BLaER1 treated with 17β-estradiol and CSF1 and Interleukin-3, amounts not matched to agents 10 nM and 100 nM (cell line): ENCODE data around the gene CDH1.

Source experiments
- H3K27ac ChIP-seq, 11 experiments: shearing (Covaris generic); formaldehyde crosslinking; 2 replicates each; pipeline ENCODE4 v1.8.1; 2022
- H3K27me3 ChIP-seq, 11 experiments: shearing (Covaris generic); formaldehyde crosslinking; 2 replicates each; pipeline ENCODE4 v1.8.1; 2022
- H3K36me3 ChIP-seq, 11 experiments: shearing (Covaris generic); formaldehyde crosslinking; 2 replicates each; pipeline ENCODE4 v1.8.1; 2022
- H3K4me1 ChIP-seq, 10 experiments: shearing (Covaris generic); formaldehyde crosslinking; 2 replicates each; pipeline ENCODE4 v1.8.1; 2022
- H3K4me2 ChIP-seq, 11 experiments: shearing (Covaris generic); formaldehyde crosslinking; 2 replicates each; pipeline ENCODE4 v1.8.1; 2022
- H3K4me3 ChIP-seq, 10 experiments: shearing (Covaris generic); formaldehyde crosslinking; 2 replicates each; pipeline ENCODE4 v1.8.1; 2022
- H3K9ac ChIP-seq, 11 experiments: shearing (Covaris generic); formaldehyde crosslinking; 2 replicates each; pipeline ENCODE4 v1.8.1; 2022
- H3K9me3 ChIP-seq, 11 experiments: shearing (Covaris generic); formaldehyde crosslinking; replicated peaks in 1 of 11; 2 replicates each; pipeline ENCODE4 v1.8.1; 2022
- H4K20me1 ChIP-seq, 11 experiments: shearing (Covaris generic); formaldehyde crosslinking; 2 replicates each; pipeline ENCODE4 v1.8.1; 2022
- Cebpa-rat ChIP-seq, 11 experiments: shearing (Covaris generic); IDR thresholded peaks; 2 replicates each; pipeline ENCODE4 v1.8.1; 2022

CDH1 gene

DNA sequence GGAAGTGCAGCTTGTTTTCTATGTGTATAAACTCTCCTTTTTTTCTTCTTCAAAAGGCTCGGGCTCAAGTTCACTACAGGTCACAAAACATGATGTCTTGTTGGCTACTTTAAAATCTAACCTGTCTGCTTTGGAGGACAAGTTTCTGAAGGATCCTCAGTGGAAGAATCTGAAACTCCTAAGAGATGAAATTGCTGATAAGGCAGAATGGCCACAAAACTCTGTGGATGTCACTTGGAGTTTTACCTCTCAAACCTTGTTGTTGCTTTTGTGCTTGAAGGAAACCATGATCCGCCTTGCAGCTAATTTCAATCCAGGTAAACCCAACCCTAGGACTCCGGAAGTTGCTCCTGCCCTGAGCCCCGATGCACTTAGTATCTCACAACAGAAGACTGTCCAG lies 122.7 kb downstream of the CDH1 start:
- Histone ChIP-seq H3K4me1 (peaks cover 0 to 16% (median 0%) of the 10 kb centered on the region in 10 experiments; a peak in 6 of 20 replicates), H3K36me3 (peaks cover 28 to 58% (median 44%) of the 10 kb centered on the region in 11 experiments; a peak in 21 of 22 replicates), H3K9me3 (peaks cover 8 to 20% (median 12%) of the 10 kb centered on the region in 11 experiments; a peak in 16 of 22 replicates), H3K9ac (no peak overlapping the region), H3K4me3 (no peak overlapping the region), H4K20me1 (0 out of 22 replicates have a peak, but pooled peaks cover 0 to 13% (median 0%) of the 10 kb centered on the region in 11 experiments), H3K27me3 (no peaks in the 10 kb centered on the region), H3K4me2 (no peak overlapping the region), H3K27ac (no peak overlapping the region)
- no peak for TF ChIP-seq Cebpa-rat (IDR thresholded peaks at IDR 0.05)

GRCh38 chr16:68860978-68861892 lies 124.1 kb downstream of the CDH1 start:
- Histone ChIP-seq H3K4me3 (no peak overlapping the region), H3K36me3 (peaks cover 28 to 57% (median 44%) of the 10 kb centered on the region in 11 experiments; a peak in 21 of 22 replicates), H3K4me1 (peaks cover 0 to 16% (median 0%) of the 10 kb centered on the region in 10 experiments; a peak in 6 of 20 replicates), H3K9me3 (peaks cover 3 to 11% (median 11%) of the 10 kb centered on the region in 11 experiments; a peak in 12 of 22 replicates), H3K9ac (no peak overlapping the region), H3K27ac (no peak overlapping the region), H4K20me1 (0 out of 22 replicates have a peak, but pooled peaks cover 0 to 13% (median 0%) of the 10 kb centered on the region in 11 experiments), H3K27me3 (no peaks in the 10 kb centered on the region), H3K4me2 (no peak overlapping the region; a peak in 1 of 22 replicates)
- no peak for TF ChIP-seq Cebpa-rat (IDR thresholded peaks at IDR 0.05)

GRCh38 chr16:68866933-68867332 lies 129.8 kb downstream of the CDH1 start:
- Histone ChIP-seq H3K36me3 (peaks cover 15 to 80% (median 42%) of the 10 kb centered on the region in 11 experiments; a peak in 21 of 22 replicates), H4K20me1 (no peaks in the 10 kb centered on the region; a peak in 1 of 22 replicates), H3K4me1 (peaks cover 0 to 9% (median 0%) of the 10 kb centered on the region in 10 experiments; a peak in 5 of 20 replicates), H3K4me2 (no peak overlapping the region), H3K27ac (no peak overlapping the region), H3K9ac (no peak overlapping the region), H3K27me3 (no peaks in the 10 kb centered on the region), H3K9me3 (no peaks in the 10 kb centered on the region), H3K4me3 (no peak overlapping the region)
- TF ChIP-seq Cebpa-rat (IDR thresholded peaks at IDR 0.05) = no peak

GRCh38 chr16:68869492-68870088 lies 132.5 kb downstream of the CDH1 start:
- Histone ChIP-seq H3K36me3 (peaks cover 20 to 83% (median 39%) of the 10 kb centered on the region in 11 experiments; a peak in 21 of 22 replicates), H4K20me1 (no peaks in the 10 kb centered on the region; a peak in 1 of 22 replicates), H3K9ac (no peak overlapping the region), H3K27me3 (no peaks in the 10 kb centered on the region), H3K27ac (no peak overlapping the region), H3K4me2 (no peak overlapping the region), H3K4me3 (no peak overlapping the region), H3K4me1 (peaks cover 0 to 5% (median 0%) of the 10 kb centered on the region in 10 experiments; a peak in 1 of 20 replicates), H3K9me3 (no peaks in the 10 kb centered on the region)
- TF ChIP-seq Cebpa-rat (IDR thresholded peaks at IDR 0.05) = no peak

DNA sequence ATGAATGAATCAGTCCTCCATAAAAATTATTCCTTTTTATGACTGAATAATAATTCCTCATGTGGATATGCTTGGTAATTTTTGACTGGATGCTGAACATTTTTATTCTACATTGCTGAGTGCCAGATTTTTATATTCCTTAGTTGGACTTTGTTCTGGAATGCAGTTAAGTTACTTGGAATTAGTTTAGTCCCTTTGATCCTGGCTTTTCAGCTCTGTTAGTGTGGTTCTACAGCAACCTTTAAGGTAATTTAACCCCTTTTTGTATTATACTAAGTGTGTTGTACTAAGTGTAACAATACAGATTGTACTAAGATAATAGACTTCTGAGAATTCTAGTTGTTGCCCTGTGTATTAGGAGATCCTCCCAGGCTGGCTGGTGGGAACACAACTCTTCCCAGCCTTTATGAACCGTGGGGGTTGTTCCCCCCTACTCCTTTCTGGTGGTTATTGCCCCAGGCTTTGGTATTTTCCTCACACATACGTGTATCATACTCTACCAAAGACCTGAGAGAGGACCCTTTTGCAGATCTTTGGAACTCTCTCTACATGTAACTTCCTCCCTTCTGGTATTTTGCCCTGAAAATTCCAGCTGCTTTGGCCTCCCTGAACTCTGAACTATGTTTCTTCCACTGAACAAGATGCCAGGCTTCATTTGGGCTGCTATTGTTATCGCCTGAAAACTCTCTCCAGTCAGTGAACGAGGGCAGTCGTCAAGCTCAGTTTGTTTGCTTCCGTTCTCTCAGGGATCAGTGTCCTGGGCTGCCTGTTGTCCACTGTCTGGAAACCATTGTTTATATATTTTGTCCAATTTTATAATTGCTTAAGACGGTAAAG lies 136.8 kb downstream of the CDH1 start:
- TF ChIP-seq Cebpa-rat (IDR thresholded peaks at IDR 0.05) = no peak
- peaks cover 33 to 95% (median 56%) of the 10 kb centered on the region in 11 experiments; a peak in 21 of 22 replicates for H3K36me3 ChIP-seq
- no peak overlapping the region for H3K4me2 ChIP-seq
- no peak overlapping the region for H3K4me3 ChIP-seq
- no peak overlapping the region for H3K9ac ChIP-seq
- no peaks in the 10 kb centered on the region for H4K20me1 ChIP-seq
- no peak overlapping the region for H3K27ac ChIP-seq
- no peaks in the 10 kb centered on the region for H3K4me1 ChIP-seq
- no peaks in the 10 kb centered on the region for H3K27me3 ChIP-seq
- no peaks in the 10 kb centered on the region for H3K9me3 ChIP-seq

DNA sequence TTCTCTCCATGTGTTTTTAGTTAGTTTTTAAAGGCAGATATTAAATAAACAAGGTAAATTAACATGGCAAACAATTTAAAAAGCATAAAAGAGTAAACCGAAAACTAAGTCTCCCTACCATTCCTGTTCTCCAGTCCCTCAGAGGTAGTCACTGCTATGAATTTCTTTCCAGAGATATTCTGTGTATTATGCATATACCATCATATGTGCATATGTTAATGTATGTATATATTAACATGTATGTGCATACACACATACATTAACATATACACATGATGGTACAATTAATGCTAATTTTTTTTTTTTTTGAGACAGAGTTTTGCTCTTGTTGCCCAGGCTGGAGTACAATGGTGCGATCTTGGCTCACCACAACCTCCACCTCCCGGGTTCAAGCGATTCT lies 138.8 kb downstream of the CDH1 start:
- peaks cover 47 to 97% (median 66%) of the 10 kb centered on the region in 11 experiments for H3K36me3 ChIP-seq
- no peak for TF ChIP-seq Cebpa-rat (IDR thresholded peaks at IDR 0.05)
- H3K27ac ChIP-seq = no peak overlapping the region
- H4K20me1 ChIP-seq = no peaks in the 10 kb centered on the region
- H3K9me3 ChIP-seq = no peaks in the 10 kb centered on the region
- H3K9ac ChIP-seq = no peak overlapping the region
- H3K27me3 ChIP-seq = no peaks in the 10 kb centered on the region
- H3K4me2 ChIP-seq = no peak overlapping the region
- no peaks in the 10 kb centered on the region for H3K4me1 ChIP-seq
- no peak overlapping the region for H3K4me3 ChIP-seq

GRCh38 chr16:68883685-68884084 lies 146.6 kb downstream of the CDH1 start:
- H4K20me1 ChIP-seq = no peaks in the 10 kb centered on the region
- no peaks in the 10 kb centered on the region for H3K9me3 ChIP-seq
- H3K9ac ChIP-seq = no peak overlapping the region
- no peaks in the 10 kb centered on the region; a peak in 1 of 20 replicates for H3K4me1 ChIP-seq
- TF ChIP-seq Cebpa-rat (IDR thresholded peaks at IDR 0.05) = no peak
- no peak overlapping the region for H3K4me2 ChIP-seq
- H3K27me3 ChIP-seq = no peaks in the 10 kb centered on the region
- no peak overlapping the region for H3K27ac ChIP-seq
- H3K4me3 ChIP-seq = no peak overlapping the region
- peaks cover 34 to 77% (median 42%) of the 10 kb centered on the region in 11 experiments for H3K36me3 ChIP-seq

DNA sequence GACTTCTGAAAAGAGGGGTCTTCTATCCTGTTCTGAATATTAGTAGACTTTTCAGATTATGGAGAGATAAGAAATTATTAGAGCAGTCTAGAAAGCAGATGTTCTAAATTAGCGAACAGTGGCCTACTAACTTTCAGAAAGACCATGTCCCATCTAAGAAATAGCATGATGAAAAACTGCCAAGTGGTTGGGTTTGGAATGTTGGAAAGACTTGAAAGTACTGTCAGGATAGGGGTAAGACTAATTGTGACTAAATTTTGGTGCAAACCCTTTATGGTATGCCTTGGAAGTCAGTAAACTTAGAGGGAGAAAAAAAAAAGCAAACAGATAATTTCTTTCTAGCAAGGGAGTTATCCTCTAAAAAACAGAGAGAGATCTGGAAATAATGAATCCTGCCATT lies 147.3 kb downstream of the CDH1 start:
- Histone ChIP-seq H3K9me3 (no peaks in the 10 kb centered on the region), H3K27me3 (no peaks in the 10 kb centered on the region), H4K20me1 (no peaks in the 10 kb centered on the region), H3K36me3 (peaks cover 27 to 69% (median 35%) of the 10 kb centered on the region in 11 experiments; a peak in 21 of 22 replicates), H3K4me2 (no peak overlapping the region), H3K27ac (no peak overlapping the region), H3K9ac (no peak overlapping the region), H3K4me3 (no peak overlapping the region), H3K4me1 (no peaks in the 10 kb centered on the region; a peak in 1 of 20 replicates)
- TF ChIP-seq Cebpa-rat (IDR thresholded peaks at IDR 0.05) = no peak
